CD4-positive, alpha-beta T cell treated with Interleukin-6 at 100 ng/mL for 8 hours (primary cell): ENCODE results near the gene KIF1C.
"Not testable (repeated sequence)": the region's sequence is repeated elsewhere in the genome, so short reads cannot be mapped to it uniquely, and the experiment has no call there.

Experiments
- DNase-seq: peaks from one replicate; pipeline ENCODE4 v3.0.0-alpha.2; 2020; ENCODE audit warnings: mixed read lengths, low spot score

The KIF1C gene

DNA sequence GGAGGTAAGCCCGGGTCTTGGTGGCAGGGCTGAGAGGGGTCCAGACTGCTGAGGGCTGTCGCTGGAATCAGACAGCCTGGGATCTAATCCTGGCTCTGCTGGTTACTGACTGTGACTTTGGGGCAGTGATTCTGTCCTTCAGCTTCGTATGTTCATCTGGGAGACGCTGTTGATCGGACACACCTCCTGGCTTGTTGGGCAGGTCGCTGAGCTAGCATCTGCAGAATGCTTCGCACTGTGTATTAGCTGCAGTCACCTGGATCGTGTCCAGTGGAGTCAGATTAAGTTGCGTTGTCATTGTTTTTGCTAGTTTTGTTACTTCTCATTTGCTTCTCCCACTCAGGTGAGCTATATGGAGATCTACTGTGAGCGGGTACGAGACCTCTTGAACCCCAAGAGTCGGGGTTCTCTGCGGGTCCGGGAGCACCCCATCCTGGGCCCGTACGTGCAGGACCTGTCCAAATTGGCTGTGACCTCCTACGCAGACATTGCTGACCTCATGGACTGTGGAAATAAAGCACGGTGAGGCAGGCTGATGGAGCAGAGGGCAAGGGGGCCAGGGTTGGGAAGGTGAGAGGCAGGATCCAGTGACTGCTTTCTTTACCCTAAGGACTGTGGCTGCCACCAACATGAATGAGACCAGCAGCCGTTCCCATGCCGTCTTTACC lies 4.5 kb downstream of the KIF1C start:
- no peak for DNase-seq

- DNase-seq: no peak
These were observed 5.6 kb downstream of the KIF1C start for GRCh38 chr17:5003214-5003867.

GRCh38 chr17:5011928-5012327 lies 14.2 kb downstream of the KIF1C start:
- no peak for DNase-seq

GRCh38 chr17:5014357-5014756 lies 16.6 kb downstream of the KIF1C start:
- no peak for DNase-seq

DNA sequence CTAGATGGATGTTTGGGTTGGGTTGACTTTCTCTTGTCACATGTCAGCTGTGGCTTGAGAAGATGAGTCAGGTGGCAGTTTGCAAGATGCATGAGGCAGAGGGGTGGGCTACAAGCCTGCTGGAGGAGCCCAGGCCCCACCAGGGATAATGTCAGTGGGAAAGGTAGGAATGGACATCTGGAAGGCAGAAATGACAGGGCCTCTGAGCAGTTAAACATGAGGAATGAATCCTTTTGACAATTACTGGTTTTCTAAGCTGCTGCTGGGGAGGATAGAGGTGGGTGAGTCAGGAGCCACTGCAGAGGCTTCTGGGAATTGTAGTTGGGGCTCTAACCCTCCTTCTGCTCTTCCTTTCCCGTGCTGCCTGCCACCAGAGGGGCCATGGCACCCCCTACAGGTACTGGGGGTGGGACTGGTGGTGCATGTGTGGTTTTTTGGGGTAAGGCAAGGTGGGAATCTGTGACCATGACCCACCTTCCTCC lies 21.8 kb downstream of the KIF1C start:
- DNase-seq: peak; percentile 34

- DNase-seq: no peak
These were observed 22.8 kb downstream of the KIF1C start for GRCh38 chr17:5020502-5021023.

GRCh38 chr17:5022171-5022711 lies 24.5 kb downstream of the KIF1C start:
- DNase-seq: no peak

GRCh38 chr17:5023588-5024147 lies 25.9 kb downstream of the KIF1C start:
- DNase-seq: no peak

DNA sequence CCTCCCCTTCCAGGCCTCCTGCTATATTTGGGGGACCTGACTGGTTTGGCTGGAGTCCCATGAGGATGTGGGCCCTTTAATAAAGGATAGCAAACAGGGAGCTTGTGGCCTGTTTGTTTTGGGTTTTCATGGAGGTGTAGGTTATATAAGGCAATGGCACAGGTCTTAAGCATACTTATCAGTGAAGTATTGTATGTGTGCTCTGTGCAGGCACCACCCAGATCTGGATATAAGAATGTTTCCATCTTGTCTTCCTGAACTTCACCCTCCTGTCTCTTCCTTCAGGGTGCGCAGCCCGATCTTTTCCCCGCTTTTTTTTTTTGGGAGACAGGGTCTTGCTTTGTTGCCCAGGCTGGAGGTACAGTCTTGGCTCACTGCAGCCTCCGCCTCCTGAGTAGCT lies 26.9 kb downstream of the KIF1C start:
- no peak for DNase-seq

DNA sequence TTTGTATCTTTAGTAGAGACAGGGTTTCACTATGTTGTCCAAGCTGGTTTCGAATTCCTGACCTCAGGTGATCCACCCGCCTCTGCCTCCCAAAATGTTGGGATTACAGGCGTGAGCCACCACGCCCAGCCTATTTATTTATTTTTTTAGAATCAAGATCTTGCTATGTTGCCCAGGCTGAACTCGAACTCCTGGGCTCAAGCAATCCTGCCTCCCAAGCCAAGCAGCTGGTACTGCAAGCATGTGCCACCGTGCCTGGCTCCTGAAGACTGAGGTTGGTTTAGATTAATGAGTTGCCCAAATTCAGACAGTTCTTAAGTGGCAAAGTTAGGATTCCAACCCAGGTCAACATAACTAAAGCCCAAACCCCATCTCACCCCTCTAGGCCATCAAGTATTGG lies 29.5 kb downstream of the KIF1C start:
- no peak for DNase-seq

GRCh38 chr17:5027916-5028315 lies 30.2 kb downstream of the KIF1C start:
- no peak for DNase-seq

DNA sequence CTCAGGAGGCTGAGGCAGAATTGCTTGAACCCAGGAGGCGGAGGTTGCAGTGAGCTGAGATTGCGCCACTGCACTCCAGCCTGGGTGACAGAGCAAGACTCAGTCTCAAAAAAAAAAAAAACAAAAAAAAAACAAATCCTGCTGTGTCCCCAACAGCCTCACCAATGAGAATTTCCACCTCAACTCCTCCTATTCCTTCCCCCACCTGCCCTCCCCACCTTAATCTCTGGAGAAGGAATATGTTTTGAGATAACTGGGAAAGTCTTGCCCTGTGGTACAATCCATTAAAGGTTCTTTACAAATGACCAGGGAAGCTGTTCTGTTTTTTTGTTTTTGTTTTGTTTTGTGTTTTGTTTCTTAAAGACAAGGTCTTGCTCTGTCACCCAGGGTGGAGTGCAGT lies 32.4 kb downstream of the KIF1C start:
- not testable (repeated sequence) for DNase-seq

- DNase-seq: peak; percentile 79
These were observed 33.8 kb downstream of the KIF1C start for GRCh38 chr17:5031365-5032082.

- DNase-seq: no peak
These were observed 35.1 kb downstream of the KIF1C start for GRCh38 chr17:5032865-5033264.

- no peak for DNase-seq
These were observed 35.7 kb downstream of the KIF1C start for GRCh38 chr17:5033352-5034015.

DNA sequence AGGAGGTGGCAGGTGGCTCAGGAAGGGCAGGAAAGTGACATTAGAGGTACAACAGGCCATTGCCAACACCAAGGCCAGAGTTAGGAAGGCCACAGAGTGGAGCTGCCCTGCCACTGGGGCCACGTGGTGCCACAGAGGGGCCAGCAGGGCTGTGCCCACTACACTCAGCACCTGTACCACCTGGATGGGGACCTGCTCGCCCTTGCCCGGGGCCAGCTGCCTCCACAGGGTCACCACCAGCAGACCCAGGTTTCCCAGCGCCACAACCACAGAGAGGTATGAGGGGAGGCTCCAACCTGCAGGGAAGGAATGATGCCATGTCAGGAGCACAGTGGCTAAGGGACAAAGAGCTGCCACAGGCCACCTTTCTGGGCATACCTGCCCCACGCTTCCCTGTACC lies 36.3 kb downstream of the KIF1C start:
- no peak for DNase-seq

DNA sequence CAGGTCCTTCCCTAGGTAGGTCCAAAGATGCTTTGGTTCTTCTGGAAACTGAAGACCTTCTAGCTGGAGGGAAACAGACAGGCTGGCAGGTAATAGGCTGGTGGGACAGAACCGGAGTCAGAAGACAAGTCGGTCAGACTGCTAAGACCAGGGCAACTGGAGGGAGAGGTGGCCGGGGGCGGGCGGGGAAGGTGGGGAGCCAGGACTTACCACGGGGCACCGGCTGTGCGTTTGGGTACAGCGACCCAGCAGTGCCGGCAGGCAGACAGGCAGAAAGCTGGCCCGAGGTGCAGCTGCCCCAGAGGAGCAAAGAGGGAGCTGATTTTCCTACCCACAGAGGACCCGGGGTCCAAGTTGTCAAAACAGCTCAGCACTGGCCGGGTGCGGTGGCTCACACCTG lies 36.9 kb downstream of the KIF1C start:
- no peak for DNase-seq

GRCh38 chr17:5035315-5035714 lies 37.6 kb downstream of the KIF1C start, which contains the start of gene SLC52A1:
Gene SLC52A1 (minus strand): TSS chr17:5035426. CDS start chr17:5034606, 820 bp downstream.
- no peak for DNase-seq

DNA sequence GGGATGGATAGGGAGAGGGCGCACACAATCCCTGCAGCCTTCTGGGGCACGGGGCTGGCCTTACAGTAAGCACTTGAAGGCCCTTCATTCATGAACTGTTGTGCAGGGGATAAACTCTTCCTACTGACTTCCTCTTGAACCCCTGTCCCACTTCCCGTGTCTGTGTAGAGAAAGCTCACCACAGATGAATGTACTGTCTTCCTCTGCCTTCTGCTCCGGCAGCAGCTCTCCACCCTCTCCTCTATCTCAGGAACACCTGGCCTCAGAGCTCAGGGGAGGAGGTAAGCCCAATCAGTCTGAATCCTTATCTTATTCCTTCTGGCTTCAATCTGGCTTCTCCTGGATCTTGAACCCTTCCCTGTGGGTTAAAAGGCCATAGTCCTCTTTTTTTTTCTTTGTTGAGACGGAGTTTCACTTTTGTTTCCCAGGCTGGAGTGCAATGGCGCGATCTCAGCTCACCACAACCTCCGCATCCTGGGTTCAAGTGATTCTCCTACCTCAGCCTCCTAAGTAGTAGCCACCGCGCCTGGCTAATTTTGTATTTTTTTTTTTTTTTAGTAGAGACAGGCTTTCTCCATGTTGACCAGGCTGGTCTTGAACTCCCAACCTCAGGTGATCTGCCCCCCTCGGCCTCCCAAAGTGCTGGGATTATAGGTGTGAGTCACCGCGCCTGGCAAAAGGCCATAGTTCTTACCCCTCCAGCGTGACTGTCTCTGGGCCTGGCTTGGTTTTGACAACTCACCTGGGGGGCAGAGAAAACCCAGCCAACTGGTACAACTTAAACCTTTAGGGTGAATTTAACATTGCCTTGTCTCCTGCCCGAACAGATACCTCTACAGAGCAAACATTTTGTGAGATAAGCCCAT lies 44.6 kb downstream of the KIF1C start:
- peak; percentile 49 for DNase-seq

GRCh38 chr17:5043524-5043923 lies 45.8 kb downstream of the KIF1C start:
- no peak for DNase-seq

DNA sequence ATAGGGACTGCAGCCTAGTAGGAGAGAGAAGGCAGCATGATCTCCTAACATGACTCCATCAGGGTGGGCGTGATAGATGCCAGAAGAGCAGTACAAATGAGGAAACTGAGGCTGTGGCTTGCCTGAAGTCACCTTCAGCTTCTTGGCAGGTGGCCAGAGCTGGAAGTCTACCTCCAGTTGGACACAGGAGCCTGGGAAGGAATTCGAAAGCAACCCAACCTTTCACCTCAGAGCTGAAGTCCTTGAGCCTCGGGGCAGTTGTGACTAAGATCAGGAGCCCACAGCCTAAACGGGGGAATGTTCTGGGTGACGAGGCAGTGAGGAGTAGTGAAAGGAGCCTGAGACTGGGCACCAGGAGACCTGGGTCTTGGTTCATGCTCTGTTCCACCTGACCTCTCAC lies 46.9 kb downstream of the KIF1C start:
- DNase-seq: no peak
